HG03108 (cell line): Measurements from ENCODE around the gene TRPC4AP.
"Not testable (repeated sequence)": the region's sequence is repeated elsewhere in the genome, so short reads cannot be mapped to it uniquely, and the experiment has no call there.

Experiments used
- ATAC-seq: cut with Tn5 transposase; IDR thresholded peaks from one replicate; pipeline ENCODE4 v1.9.1; 2021; ENCODE audit warnings: moderate library complexity; ENCODE audit not compliant: unreplicated experiment

The TRPC4AP gene

DNA sequence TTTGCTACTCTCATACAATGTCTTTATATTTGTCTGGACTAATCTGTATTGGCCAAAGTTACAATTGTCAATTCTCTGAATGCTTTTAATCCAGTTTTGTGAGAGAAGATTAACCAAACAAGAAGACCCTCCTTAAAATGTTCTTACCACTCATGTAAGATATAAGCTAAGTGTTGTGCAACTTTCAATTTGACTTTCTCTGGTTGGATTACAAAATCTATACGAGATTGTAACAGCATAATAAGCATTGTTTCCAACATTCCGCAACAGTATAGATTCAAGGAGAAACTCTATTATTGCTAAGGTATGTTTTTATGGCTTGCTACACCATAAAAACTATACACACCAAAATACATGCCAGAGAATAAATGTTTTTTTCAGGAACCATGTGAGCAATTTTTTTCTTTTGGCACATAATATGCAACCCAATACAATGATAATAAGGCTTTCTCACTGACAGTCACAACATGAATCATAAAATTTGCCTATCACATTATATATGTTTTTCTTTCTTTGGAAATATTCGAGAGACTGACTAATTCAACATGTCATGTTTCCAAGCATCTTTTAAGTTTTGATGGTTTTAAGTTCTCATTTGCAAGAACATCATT, 12.2 kb upstream of the TRPC4AP start:
- no peak for ATAC-seq

DNA sequence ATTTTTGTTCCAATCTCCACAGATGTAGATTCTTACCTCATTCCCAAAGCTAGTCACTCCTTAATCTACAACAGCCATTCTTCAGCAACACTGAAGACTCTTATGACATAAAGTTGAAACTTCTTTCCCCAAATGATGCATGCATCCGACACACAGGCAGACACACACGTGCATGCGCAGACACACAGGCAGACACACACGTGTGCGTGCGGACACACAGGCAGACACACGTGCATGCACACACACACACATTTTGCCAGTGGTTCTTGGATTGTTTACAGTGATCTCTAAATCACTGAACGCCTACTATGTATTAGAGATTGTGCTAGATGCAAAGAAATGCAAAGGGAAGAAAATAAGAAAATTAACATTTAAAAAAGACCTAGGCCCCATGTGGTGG, 9.0 kb upstream of the TRPC4AP start:
- no peak for ATAC-seq

DNA sequence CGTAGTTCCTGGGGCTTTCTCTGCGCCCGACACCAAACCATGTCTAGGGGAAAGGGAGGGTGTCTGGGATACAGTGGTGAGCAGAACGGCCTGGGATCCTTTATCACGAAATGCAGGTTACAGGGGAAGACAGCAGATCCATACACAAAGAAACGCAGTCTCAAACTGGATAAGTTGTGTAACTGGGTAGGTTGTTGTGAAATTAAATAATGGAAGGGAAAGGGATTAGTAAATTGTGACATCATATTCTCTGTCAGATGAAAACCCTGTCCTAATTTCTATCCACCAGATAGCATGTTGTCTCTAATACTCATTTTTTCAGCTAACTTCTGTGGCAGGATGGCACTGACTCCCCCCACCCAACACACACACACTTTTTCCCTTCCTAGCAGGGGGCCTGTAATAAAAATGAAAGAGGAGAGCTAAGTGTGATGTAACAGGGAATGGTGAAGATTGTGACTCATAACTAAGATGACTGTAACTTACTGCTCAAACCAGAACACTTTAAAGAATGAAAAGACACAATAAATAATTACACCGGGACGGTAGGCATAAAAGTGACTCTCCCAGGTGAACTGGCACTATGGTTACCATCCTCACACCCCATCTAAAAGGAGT, 769 bp upstream of the TRPC4AP start:
- no peak for ATAC-seq

DNA sequence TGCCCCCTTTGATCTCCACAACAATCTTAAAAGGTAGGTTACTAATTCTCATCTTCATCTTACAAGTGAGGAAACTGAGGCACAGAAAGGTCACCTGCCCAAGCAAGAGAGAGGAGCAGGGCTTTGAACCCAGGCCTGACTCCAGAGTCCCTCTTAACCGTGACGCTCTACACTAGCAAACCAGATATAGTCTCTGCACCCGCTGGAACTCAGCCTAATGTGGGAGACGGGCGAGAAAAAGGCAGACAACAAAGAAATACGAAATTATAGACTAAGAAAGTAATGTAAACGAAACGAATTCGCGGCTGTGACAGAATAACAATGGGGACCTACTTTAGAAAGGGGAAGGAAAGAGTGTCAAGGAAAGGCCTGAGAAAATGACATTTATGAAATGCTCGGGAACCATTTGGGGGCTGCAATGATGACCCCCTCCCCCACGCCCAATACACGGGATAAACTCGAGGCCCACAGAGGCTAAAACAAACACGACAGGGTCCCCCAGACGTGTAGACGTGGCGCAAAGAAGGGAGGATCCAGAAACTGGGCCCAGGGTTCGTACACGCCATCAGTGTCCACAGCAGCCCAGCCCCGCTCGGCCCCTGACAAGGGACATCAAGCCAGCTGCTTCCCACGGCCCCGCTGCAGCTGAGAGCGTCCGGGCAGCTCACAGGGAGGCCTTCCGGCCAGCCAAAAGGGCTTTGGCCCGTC, 637 bp downstream of the TRPC4AP start:
- no peak for ATAC-seq

DNA sequence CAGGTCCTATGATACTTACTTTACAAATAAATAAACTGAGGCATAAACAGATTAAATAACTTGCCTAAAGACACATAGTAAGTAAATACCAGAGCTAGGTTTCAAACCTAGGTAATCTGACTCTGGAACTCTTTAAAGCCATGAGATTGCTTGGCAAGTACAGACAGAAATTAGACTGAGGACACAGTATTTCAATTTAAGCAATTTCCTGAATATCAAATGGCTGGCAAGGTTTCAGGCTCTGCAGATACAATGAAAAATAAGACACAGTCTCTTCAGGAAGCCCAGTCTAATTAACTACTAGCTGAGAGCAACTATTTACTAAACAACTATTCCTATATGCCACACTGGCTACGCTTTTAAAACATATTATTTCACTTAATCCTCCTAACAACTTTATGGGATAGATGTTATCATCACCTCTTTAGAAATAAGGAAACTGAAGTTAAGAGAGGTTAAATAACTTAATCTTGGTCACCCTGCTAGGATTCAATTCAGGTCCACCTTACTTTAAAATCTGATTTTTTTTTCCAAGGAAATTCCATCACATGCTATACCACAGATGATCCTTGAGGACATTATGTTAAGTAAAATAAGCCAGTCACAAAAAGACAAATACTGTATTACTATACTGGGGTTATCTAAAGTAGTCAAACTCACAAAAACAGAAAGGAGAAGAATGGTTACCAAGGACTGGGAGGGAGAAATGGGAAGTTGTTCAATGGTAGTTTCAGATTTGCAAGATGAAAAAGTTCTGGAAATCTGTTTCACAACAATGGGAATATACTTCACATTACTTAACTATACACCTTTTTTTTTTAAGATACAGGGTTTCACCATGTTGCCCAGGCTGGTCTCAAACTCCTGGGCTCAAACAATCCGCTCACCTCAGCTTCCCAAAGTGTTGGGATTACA, 4.1 kb downstream of the TRPC4AP start:
- ATAC-seq = no peak

DNA sequence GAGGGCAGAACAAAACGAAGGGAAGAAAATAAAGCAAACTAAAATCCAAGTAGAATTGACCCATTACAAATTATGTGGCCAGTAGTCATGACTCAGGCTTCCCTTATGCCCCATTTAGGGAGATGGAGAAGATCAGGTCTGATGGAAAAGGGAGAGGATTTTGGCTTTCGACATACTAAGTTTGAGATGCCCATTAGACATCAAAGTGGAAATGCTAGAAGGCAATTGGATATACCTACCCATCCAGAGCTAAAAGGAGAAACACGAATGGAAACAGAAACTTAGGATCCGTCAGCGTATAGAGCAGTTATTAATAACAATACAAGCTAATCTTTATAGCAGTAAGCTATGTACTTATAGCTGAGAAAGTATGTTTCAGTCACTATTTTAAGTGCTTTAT, 4.8 kb downstream of the TRPC4AP start:
- no peak for ATAC-seq

DNA sequence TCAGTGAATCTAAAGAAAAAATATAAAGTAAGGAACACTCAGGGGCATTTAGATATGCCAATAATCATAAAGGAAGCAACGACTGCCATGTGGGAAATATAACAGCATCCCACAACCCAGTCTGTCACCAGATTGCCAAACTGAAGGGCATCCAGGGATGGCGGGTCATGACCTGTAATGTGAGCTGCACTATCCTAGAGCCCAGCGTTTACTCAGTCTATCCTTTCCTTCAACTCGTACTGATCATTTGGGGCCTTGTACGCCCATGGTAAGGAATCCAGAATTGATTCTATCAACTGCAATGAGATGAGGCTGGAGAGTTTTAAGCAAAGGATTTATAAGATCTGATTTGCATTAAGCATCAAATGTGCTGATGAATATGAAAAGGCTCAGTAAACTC, 5.3 kb downstream of the TRPC4AP start:
- ATAC-seq = no peak

DNA sequence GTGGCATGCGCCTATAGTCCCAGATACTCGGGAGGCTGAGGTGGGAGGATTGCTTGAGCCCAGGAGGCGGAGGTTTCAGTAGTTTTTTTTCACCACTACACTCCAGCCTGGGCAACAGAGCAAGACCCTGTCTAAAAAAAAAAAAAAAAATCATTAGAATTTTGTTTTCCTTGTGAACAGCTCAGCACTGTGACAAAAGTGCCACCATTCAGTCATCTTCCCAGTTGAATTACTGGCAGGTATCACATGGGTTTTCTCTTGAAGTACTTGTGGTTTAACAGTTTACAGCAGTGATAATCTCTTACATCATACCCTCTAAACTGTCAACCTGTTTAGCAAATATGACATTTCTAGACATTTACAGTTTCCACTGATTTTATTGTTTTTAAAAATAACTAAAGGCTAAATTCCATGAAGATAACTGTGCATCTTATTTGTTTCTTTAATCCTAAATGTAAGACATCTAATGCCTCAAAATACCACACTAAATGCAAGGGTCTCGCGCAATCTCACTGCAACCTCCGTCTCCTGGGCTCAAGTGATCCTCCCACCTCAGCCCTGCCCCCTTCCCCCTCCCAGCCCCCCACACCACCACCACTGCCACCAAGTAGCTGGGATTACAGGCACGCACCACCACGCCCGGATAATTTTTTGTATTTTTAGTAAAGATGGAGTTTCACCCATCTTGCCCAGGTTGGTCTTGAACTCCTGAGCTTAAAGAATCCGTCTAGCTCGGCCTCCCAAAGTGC, 7.0 kb downstream of the TRPC4AP start:
- no peak for ATAC-seq

DNA sequence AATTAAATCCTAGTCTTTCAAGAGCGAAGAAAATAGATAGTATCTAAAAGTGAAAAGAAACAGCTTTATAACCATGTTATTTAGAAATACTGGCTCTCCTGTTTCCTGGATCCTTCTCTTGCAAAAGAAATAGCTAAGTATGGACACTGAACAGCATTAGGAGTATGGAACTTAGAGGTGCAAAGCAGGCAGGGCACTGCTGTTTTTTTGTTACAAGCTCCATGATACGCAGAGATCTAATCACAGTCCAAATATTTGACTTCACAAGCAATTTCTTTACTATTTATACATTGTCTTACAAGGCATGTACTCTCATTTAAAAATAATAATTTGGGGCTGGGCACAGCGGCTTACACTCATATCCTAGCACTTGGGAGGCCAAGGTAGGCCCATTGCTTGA, 7.6 kb downstream of the TRPC4AP start:
- ATAC-seq = no peak

DNA sequence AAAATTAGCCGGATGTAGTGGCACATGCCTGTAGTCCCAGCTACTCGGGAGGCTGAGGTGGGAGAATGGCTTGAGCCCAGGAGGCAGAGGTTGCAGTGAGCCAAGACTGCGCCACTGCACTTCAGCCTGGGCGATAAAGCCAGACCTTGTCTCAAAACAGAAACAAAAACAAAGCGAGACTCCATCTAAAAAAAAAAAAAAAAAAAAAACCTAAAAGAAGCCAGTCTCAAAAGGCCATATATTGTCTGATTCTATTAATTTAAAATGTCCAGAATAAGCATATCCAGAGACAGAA, 12.3 kb downstream of the TRPC4AP start:
- not testable (repeated sequence) for ATAC-seq

DNA sequence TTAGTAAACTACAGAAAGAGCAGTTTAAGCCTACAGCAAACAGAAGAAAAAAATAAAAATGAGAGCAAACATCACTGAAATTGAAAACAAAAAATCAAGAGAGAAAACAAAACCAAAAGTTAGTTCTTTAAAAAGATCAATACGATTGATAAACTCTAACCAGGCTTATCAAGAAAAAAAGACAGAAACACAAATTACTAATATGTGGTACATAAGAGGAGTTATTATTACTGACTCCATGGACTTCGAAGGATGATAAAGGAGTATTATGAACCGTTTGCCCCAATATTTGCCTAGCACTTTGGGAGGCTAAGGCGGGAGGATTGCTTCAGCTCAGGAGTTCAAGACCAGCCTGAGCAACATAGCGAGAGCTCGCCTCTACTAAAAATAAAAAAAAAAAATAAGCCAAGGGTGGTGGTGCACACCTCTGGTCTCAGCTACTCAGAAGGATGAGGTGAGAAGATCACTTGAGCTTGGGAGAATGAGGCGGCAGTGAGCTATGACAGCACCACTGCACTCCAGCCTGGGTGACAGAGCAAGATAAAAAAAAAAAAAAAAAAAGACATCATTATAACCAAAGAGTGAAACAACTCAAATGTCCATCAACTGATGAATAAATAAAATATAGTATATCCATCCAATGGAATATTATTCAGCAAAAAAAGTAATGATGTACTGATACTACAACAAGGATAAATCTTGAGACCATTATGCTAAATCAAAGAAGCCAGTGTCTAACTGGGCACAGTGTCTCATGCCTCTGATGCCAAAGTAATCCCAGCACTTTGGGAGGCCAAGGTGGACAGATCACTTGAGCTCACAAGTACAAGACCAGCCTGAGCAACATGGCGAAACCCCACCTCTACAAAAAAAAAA, 12.9 kb downstream of the TRPC4AP start:
- no peak for ATAC-seq

DNA sequence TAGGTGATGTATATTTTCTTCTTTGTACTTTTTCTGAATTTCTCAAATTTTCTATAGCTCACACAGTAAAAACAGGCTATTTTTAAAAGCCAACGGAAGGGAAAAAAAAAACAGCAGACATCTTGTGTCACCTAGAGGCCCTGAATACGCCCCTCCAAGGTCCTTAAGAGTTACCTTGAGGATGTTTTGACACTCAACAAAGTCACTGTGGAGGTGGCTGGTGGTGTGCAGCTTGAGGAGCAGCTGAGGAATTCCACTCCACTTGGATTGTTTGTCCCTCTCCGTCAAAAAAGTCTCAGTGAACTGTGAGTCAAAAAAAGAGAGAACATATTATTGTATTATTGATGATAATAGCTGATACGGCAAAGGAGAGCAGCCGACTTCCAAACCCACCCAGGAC, 14.7 kb downstream of the TRPC4AP start:
- no peak for ATAC-seq

DNA sequence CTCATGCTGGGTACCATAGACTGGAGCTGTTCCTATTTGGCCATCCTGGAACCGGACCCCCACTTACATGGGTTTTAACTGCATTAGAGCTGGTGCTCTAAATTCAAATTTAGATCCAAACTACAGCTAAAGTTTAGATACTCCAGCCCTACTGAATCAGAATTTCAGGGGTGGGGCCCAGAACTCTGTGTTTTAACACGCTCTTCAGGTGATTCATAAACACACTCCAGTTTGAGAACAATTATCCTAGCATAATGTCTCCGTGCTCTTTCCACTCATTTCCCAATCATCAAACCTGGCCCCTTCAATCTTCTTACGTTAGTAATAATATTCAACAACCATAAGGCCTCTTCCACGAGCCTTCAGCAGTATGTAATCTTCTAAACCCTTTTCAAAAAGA, 15.3 kb downstream of the TRPC4AP start:
- ATAC-seq = no peak

DNA sequence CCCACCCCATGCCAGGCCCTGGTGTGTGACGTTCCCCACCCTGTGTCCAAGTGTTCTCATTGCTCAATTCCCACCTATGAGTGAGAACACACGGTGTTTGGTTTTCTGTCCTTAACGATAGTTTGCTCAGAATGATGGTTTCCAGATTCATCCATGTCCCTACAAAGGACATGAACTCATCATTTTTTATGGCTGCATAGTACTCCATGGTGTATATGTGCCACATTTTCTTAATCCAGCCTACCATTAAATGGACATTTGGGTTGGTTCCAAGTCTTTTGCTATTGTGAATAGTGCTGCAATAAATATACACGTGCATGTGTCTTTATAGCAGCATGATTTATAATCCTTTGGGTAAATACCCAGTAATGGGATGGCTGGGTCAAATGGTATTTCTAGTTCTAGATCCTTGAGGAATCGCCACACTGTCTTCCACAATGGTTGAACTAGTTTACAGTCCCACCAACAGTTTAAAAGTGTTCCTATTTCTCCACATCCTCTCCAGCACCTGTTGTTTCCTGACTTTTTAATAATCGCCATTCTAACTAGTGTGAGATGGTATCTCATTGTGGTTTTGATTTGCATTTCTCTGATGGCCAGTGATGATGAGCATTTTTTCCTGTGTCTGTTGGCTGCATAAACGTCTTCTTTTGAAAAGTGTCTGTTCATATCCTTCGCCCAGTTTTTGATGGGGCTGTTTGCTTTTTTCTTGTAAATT, 21.0 kb downstream of the TRPC4AP start:
- not testable (repeated sequence) for ATAC-seq

DNA sequence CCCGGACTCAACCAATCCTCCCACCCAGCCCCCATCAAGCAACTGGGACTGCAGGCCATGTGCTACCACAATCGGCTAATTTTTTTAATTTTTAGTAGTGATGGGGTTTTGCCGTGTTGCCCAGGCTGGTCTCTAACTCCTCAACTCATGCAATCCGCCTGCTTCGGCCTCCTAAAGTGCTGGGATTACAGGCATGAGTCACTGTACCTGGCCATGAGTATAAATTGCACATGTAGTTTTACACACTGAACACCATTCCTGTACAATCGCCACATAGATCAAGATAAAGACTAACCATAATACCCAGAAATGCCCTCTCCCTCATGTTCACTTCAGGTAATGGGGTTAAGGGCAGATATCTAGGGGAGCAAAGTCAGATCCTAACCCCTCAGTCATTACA, 26.4 kb downstream of the TRPC4AP start:
- ATAC-seq = no peak

DNA sequence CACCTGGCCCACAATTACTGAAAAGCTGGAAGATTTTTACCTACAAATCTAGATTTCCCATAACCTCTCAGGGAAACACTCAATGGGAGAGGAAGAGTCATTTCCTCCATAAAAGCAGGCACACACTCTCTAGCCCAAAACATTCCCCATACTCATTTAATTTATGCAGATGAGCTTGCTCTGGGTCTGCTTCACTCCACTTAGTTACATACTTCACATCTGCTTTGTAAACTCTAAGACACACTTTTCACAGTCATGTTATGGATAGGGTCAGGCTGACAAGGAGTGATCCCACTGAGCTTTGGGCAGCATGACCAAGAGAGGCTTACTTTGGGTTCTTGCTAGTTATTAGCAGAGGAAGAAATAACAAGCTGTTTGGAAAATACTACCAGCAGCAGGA, 27.4 kb downstream of the TRPC4AP start:
- no peak for ATAC-seq

DNA sequence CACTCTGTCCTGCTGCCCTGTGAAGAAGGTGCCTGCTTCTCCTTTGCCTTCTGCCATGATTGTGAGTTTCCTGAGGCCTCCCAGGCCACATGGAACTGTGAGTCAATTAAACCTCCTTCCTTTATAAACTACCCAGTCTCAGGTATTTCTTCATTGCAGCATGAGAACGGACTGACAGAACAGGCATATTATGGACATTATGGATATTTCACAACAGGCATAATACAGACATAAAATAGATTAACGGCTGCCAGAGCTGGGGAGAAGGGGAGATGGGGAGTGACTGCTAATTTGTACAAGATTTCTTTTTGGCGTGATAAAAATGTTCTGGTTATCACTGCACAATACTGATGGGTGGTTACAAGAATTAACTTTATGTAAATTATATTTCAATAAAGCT, 29.4 kb downstream of the TRPC4AP start:
- ATAC-seq = no peak

DNA sequence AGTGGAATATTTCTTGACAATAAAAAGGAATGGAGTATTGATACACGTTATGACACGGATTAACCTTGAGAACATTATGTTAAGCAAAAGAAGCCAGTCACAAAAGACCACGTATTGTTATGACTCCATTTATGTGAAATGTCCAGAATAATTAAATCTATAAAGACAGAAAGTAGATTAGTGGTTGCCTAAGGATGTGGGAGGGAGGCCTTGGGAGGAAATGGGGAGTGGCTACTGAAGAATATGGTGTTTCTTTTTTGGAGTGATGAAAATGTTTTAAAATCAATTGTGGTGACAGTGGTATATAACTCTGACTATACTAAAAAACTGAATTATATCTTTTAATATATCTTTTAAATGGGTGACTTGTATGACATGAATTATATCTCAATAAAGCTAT, 30.1 kb downstream of the TRPC4AP start:
- ATAC-seq = no peak

DNA sequence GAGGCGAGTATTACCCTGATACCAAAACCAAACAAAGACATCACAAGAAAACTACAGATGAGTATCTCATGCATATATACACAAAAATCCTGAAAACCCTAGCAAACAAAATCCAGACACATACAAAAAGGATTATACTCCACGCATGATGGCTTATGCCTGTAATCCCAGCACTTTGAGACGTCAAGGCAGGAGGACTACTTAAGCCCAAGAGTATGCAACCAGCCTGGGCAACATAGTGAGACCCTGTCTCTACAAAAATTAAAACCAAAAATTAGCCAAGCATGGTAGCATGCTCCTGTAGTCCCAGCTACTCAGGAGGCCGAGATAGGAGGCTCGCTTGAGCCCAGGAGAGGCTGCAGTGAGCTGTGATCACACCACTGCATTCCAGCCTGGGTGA, 32.4 kb downstream of the TRPC4AP start:
- no peak for ATAC-seq
